AG10803 (cell line): ENCODE results near the gene SRRM5.
"Not testable (repeated sequence)": the region's sequence is repeated elsewhere in the genome, so short reads cannot be mapped to it uniquely, and the experiment has no call there.

Source experiments
- DNase-seq: peaks from one replicate; pipeline ENCODE4 v3.0.0; 2010; ENCODE audit warnings: low read depth
- H3K4me3 ChIP-seq: 2 replicates; pipeline ENCODE4 v1.5.1; 2011; ENCODE audit warnings: mild to moderate bottlenecking, low read length, control low read depth
- CTCF ChIP-seq: conservative IDR thresholded peaks from 2 replicates; pipeline ENCODE4 v1.5.1; 2011; ENCODE audit warnings: mild to moderate bottlenecking, low read length, control low read depth, inconsistent platforms

SRRM5 gene

GRCh38 chr19:43634872-43635560 lies 23.1 kb downstream of the SRRM5 start:
- no peak for TF ChIP-seq CTCF
- no peak overlapping the region; the same call in 1 of the 2 replicates for H3K4me3 ChIP-seq
- peak; percentile 39 for DNase-seq

GRCh38 chr19:43635561-43635940 lies 23.7 kb downstream of the SRRM5 start:
- not testable (repeated sequence) for DNase-seq, H3K4me3 ChIP-seq

GRCh38 chr19:43636121-43636683 lies 24.3 kb downstream of the SRRM5 start:
- no peak for TF ChIP-seq CTCF
- no peak overlapping the region for H3K4me3 ChIP-seq
- DNase-seq, result no peak

GRCh38 chr19:43638214-43638994 lies 26.5 kb downstream of the SRRM5 start:
- no peak overlapping the region for H3K4me3 ChIP-seq
- DNase-seq, result no peak

GRCh38 chr19:43638995-43639518 lies 27.2 kb downstream of the SRRM5 start:
- no peak for DNase-seq
- no peak overlapping the region for H3K4me3 ChIP-seq
- no peak for TF ChIP-seq CTCF

More at GRCh38 chr19:43638214-43638994, 26.5 kb downstream of the SRRM5 start:
- no peak for TF ChIP-seq CTCF

GRCh38 chr19:43639519-43640423 lies 27.9 kb downstream of the SRRM5 start, which contains the start of gene CADM4:
Gene CADM4, minus strand, starts transcription at chr19:43639850. Its CDS starts 60 bp downstream, at chr19:43639790.
- no peak for DNase-seq
- TF ChIP-seq CTCF, result no peak
- H3K4me3 ChIP-seq, result peak within 1 kb of the TSS; percentile 59

- DNase-seq, result no peak
- no peak for TF ChIP-seq CTCF
- H3K4me3 ChIP-seq, result peak overlapping the region; percentile 59
These were observed 28.5 kb downstream of the SRRM5 start for GRCh38 chr19:43640424-43640757.
